ENCODE measurements around the gene AKAP17A. TPM values are rescaled to one million over a fixed set of nuclear protein-coding genes. Genes with fewer than 3 reads are reported as not detected.
"Not testable (repeated sequence)": the region's sequence is repeated elsewhere in the genome, so short reads cannot be mapped to it uniquely, and the experiment has no call there.

The AKAP17A gene
- polyA plus RNA-seq, 3 donors from 2014 or later = 13.3 to 50.1 (median 15.4) TPM

DNA sequence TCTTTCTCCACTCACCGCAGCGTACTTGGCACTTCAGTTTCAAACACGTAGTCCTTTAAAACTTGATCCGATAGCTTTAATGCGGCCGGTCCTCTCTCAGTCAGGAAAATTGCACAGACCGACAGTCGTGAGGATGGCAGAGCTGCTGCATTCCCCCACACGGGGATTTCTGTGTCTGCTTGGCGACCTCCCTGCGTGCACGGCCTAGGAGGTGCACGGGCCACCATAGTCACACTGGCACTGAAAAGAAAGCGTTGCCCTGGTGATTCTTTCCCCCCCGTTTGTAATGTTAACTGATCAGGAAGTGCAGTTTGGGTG, 10.3 kb downstream of the AKAP17A start:
- peaks cover 9 to 12% of the 10 kb centered on the region in 2 donors for H3K4me1 Mint-ChIP-seq
- H3K27me3 Mint-ChIP-seq (ENCODE audit: low read depth in 3 of 3) = peaks cover 6 to 34% (median 9%) of the 10 kb centered on the region in 3 donors
- no peak overlapping the region for H3K27ac Mint-ChIP-seq
- no peak for DNase-seq
- H3K9me3 Mint-ChIP-seq = no peaks in the 10 kb centered on the region
- H3K36me3 Mint-ChIP-seq = peaks cover 16 to 45% (median 26%) of the 10 kb centered on the region in 3 donors
- H3K4me3 Mint-ChIP-seq = peak overlapping the region in 1 of 5 donors; percentile 24

- H3K27me3 Mint-ChIP-seq (ENCODE audit: low read depth in 3 of 3) = peaks cover 6 to 31% (median 9%) of the 10 kb centered on the region in 3 donors
- H3K4me3 Mint-ChIP-seq = no peak overlapping the region
- no peak overlapping the region for H3K27ac Mint-ChIP-seq
- H3K9me3 Mint-ChIP-seq = no peaks in the 10 kb centered on the region
- peaks cover 16 to 42% (median 26%) of the 10 kb centered on the region in 3 donors for H3K36me3 Mint-ChIP-seq
- no peak for DNase-seq
- peaks cover 9 to 12% of the 10 kb centered on the region in 2 donors for H3K4me1 Mint-ChIP-seq
Observed at GRCh38 chrX:1602299-1602698, 10.9 kb downstream of the AKAP17A start.

DNA sequence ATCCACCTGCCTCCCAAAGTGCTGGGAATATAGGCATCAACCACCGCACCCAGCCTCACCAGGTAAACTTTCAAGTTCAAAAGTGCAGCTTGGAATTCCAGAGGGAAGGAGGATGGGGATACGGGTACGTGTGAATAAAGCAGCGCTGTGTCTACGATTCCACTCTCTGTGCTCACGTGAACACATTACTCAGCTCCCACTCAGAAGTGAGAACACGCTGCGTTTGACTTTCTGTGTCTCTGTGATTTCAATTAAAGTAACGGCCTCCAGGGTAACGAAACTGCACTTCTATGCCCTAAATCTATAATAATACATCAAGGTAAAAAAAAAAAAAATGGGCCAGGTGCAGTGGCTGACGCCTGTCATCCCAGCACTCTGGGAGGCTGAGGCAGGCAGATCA, 15.1 kb downstream of the AKAP17A start:
- Mint-ChIP-seq H3K9me3 (no peaks in the 10 kb centered on the region), H3K27me3 (ENCODE audit: low read depth in 3 of 3) (peaks cover 2 to 20% (median 12%) of the 10 kb centered on the region in 3 donors), H3K4me3 (no peak overlapping the region), H3K27ac (no peak overlapping the region), H3K4me1 (peaks cover 0 to 3% of the 10 kb centered on the region in 2 donors), H3K36me3 (peaks cover 16 to 27% (median 21%) of the 10 kb centered on the region in 3 donors)
- no peak for DNase-seq

DNA sequence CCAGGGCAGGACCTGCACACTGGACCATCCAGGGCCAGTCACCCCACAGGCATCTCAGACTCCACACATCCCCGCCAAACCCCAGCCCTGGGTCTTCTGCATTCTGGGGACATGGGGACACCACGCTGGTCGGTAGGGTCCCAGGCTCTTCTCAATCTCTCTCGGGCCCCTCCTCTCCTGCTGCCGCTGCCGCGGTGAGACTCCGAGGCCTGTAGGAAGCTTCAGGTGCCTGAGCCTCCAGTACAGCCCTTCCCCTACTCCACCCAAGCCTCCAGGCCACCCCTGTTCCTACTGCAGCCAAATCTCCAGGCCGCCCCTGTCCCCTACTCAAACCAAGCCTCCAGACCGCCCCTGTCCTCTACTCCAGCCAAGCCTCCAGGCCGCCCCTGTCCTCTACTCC, 17.9 kb downstream of the AKAP17A start:
- H3K9me3 Mint-ChIP-seq = no peaks in the 10 kb centered on the region
- peaks cover 3 to 8% (median 6%) of the 10 kb centered on the region in 3 donors for H3K36me3 Mint-ChIP-seq
- H3K4me3 Mint-ChIP-seq = no peak overlapping the region
- H3K27ac Mint-ChIP-seq = no peak overlapping the region
- H3K4me1 Mint-ChIP-seq = no peaks in the 10 kb centered on the region
- no peak for DNase-seq
- H3K27me3 Mint-ChIP-seq (ENCODE audit: low read depth in 3 of 3) = peaks cover under 1 to 7% (median 5%) of the 10 kb centered on the region in 3 donors

- no peaks in the 10 kb centered on the region for H3K4me1 Mint-ChIP-seq
- DNase-seq = no peak
- no peaks in the 10 kb centered on the region for H3K9me3 Mint-ChIP-seq
- H3K36me3 Mint-ChIP-seq = peaks cover 1 to 5% (median 2%) of the 10 kb centered on the region in 3 donors
- peaks cover 0 to 6% (median 5%) of the 10 kb centered on the region in 3 donors for H3K27me3 Mint-ChIP-seq (ENCODE audit: low read depth in 3 of 3)
- no peak overlapping the region for H3K27ac Mint-ChIP-seq
- no peak overlapping the region for H3K4me3 Mint-ChIP-seq
Observed at GRCh38 chrX:1609762-1610161, 18.4 kb downstream of the AKAP17A start.

DNA sequence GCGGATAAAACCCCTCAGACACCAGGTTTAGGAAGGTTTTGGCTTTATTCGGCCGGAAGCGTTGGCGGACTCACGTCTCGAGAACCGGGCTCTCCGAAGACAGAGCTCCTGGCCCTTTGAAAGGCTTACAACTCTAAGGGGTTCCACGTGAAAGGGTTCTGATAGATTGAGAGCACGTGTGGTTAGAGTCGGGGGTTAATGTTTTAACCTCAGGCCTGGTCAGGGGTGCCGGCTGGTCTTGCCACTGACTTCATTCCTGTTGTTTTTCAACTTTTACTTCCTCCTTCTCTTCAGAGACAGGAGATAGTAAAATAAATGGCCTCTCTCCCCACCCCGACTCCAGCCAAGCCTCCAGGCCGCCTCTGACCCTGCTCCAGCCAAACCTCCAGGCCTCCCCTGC, 18.8 kb downstream of the AKAP17A start:
- Mint-ChIP-seq H3K4me3 (no peak overlapping the region), H3K27ac (no peak overlapping the region)
- DNase-seq = no peak

GRCh38 chrX:1610736-1611135, 19.3 kb downstream of the AKAP17A start:
- no peak for DNase-seq
- H3K4me1 Mint-ChIP-seq = no peaks in the 10 kb centered on the region
- no peak overlapping the region for H3K27ac Mint-ChIP-seq
- no peaks in the 10 kb centered on the region for H3K9me3 Mint-ChIP-seq
- no peak overlapping the region for H3K4me3 Mint-ChIP-seq
- H3K36me3 Mint-ChIP-seq = no peaks in the 10 kb centered on the region
- H3K27me3 Mint-ChIP-seq (ENCODE audit: low read depth in 3 of 3) = peaks cover 0 to 3% (median 0%) of the 10 kb centered on the region in 3 donors

More for the DNA sequence above, 18.8 kb downstream of the AKAP17A start:
- Mint-ChIP-seq H3K27me3 (ENCODE audit: low read depth in 3 of 3) (peaks cover 0 to 5% (median 5%) of the 10 kb centered on the region in 3 donors), H3K9me3 (no peaks in the 10 kb centered on the region), H3K36me3 (peaks cover 0 to 3% (median 0%) of the 10 kb centered on the region in 3 donors), H3K4me1 (no peaks in the 10 kb centered on the region)

DNA sequence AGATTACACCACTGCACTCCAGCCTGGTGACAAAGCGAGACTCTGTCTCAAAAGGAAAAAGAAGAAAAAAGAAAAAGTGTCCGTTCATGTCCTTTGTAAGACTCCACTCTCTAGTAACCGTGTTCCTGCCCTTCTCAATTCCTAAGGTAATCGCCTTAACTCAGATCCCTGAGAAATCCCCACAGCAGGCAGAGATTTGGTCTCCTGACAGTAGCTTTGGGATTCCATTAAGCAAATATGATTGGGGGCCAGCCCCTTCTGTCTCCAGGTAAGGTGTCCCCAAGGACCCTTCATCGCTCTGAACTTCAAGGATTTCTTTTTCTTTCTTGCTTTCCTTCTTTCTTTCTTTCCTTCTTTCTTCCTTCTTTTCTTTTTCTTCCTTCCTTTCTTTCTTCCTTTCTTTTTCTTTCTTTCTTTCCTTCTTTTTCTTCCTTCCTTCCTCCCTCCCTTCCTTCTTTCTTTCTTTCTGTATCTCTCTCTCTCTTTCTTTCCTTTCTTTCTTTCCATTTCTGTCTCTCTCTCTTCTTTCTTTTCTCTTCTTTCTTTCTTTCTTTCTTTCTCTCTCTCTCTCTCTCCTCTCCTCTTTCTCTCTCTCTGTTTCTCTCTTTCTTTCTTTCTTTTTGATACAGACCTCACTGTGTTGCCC, 21.4 kb downstream of the AKAP17A start:
- no peak for DNase-seq
- Mint-ChIP-seq H3K27ac (peak overlapping the region in 2 of 6 donors; percentile 38 to 50), H3K27me3 (ENCODE audit: low read depth in 3 of 3) (peaks cover 2 to 3% (median 2%) of the 10 kb centered on the region in 3 donors), H3K9me3 (no peaks in the 10 kb centered on the region), H3K4me3 (no peak overlapping the region), H3K36me3 (no peaks in the 10 kb centered on the region), H3K4me1 (no peaks in the 10 kb centered on the region)

DNA sequence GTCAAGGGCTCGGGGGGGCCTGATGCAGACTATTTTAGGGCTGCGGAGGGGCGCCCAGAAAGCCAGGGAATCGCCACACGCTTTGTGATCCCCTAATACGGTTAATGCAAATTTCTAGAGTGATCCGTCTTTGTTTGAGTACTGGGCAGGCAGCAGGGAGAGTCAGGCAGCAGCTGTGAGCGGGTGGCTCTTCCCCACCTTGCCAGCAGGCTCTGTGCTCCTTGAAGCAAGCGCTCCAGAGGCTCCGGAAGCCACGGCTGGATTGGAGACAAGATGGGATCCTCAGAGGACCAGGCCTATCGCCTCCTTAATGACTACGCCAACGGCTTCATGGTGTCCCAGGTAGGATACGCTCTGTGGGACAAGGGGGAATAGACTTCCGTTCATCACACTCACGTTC, 23.5 kb downstream of the AKAP17A start, which contains the start of gene ASMT:
TSS of gene ASMT (plus strand) at position 133 of the 400 bp plus-strand sequence. CDS start at position 274, 141 bp downstream.
- Mint-ChIP-seq H3K4me1 (no peaks in the 10 kb centered on the region), H3K36me3 (no peaks in the 10 kb centered on the region), H3K9me3 (no peaks in the 10 kb centered on the region), H3K27me3 (ENCODE audit: low read depth in 3 of 3) (peaks cover under 1 to 2% (median 2%) of the 10 kb centered on the region in 3 donors), H3K4me3 (no peak within 1 kb of the TSS), H3K27ac (no peak within 1 kb of the TSS)
- no peak for DNase-seq

DNA sequence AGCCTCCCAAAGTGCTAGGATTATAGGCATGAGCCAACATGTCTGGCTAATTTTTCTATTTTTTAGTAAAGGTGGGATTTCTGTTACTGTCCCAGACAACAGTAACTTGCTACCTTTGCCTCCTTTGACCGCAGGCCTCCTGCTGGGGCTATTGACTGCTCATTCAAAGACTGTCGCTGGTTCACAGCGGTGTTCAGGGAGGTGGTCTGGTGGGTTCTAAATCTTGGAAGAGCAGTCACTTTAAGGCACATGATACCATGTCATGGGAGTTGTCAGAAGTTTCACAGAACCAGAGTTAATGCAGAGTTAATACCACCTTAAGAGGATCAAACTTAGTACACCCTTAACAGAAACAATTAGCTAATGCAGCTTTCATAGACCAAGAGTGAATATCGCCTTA, 27.3 kb downstream of the AKAP17A start:
- no peak for DNase-seq
- no peak overlapping the region for H3K4me3 Mint-ChIP-seq
- no peaks in the 10 kb centered on the region for H3K9me3 Mint-ChIP-seq
- no peak overlapping the region for H3K27ac Mint-ChIP-seq
- no peaks in the 10 kb centered on the region for H3K36me3 Mint-ChIP-seq
- H3K4me1 Mint-ChIP-seq = peaks cover 0 to 6% of the 10 kb centered on the region in 2 donors
- H3K27me3 Mint-ChIP-seq (ENCODE audit: low read depth in 3 of 3) = peaks cover 0 to 2% (median 2%) of the 10 kb centered on the region in 3 donors

DNA sequence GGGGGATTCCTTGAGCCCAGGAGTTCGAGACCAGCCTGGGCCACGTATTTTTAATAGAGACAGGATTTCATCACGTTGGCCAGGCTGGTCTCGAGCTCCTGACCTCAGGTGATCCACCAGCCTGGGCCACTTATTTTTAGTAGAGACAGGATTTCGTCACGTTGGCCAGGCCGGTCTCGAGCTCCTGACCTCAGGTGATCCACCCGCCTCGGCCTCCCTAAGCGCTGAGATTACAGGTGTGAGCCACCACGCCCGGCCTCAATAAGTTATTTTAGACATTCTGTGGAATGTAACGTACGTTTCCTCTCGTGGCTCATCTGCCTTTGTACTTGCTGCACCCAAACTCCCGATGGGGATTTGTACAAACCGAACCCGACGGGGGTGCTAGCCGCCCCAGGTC, 32.3 kb downstream of the AKAP17A start:
- Mint-ChIP-seq H3K27ac (no peak overlapping the region), H3K4me1 (peaks cover 0 to 6% of the 10 kb centered on the region in 2 donors), H3K27me3 (ENCODE audit: low read depth in 3 of 3) (no peaks in the 10 kb centered on the region), H3K4me3 (no peak overlapping the region), H3K36me3 (no peaks in the 10 kb centered on the region), H3K9me3 (peaks cover 0 to 1% (median 0%) of the 10 kb centered on the region in 6 donors)
- no peak for DNase-seq

DNA sequence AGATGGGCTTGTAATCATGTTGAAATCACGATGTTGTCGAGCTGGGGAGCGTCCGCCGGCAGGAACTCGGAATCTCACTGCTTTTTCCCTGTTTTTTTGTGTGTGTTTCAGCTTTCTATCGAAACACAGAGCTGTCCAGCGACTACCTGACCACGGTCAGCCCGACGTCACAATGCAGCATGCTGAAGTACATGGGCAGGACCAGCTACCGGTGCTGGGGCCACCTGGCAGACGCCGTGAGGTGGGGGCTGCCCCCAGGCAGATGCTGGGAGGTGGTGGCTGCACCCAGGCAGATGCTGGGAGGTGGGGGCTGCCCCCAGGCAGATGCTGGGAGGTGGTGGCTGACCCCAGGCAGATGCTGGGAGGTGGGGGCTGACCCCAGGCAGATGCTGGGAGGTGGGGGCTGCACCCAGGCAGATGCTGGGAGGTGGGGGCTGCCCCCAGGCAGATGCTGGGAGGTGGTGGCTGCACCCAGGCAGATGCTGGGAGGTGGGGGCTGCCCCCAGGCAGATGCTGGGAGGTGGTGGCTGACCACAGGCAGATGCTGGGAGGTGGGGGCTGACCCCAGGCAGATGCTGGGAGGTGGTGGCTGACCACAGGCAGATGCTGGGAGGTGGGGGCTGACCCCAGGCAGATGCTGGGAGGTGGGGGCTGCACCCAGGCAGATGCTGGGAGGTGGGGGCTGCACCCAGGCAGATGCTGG, 32.9 kb downstream of the AKAP17A start:
- H3K9me3 Mint-ChIP-seq; H3K4me3 Mint-ChIP-seq; H3K36me3 Mint-ChIP-seq; H3K27ac Mint-ChIP-seq; H3K27me3 Mint-ChIP-seq (ENCODE audit: low read depth in 3 of 3); DNase-seq; H3K4me1 Mint-ChIP-seq: not testable (repeated sequence)

- not testable (repeated sequence) for H3K4me1 Mint-ChIP-seq; DNase-seq; H3K27ac Mint-ChIP-seq; H3K9me3 Mint-ChIP-seq; H3K27me3 Mint-ChIP-seq (ENCODE audit: low read depth in 3 of 3); H3K36me3 Mint-ChIP-seq; H3K4me3 Mint-ChIP-seq
Observed at GRCh38 chrX:1624861-1625215, 33.4 kb downstream of the AKAP17A start.

GRCh38 chrX:1629244-1629643, 37.8 kb downstream of the AKAP17A start:
- H3K27ac Mint-ChIP-seq = no peak overlapping the region
- no peaks in the 10 kb centered on the region for H3K4me1 Mint-ChIP-seq
- peaks cover 0 to 3% (median 3%) of the 10 kb centered on the region in 3 donors for H3K27me3 Mint-ChIP-seq (ENCODE audit: low read depth in 3 of 3)
- no peak for DNase-seq
- H3K4me3 Mint-ChIP-seq = no peak overlapping the region
- no peaks in the 10 kb centered on the region for H3K36me3 Mint-ChIP-seq
- peaks cover 0 to 1% (median 0%) of the 10 kb centered on the region in 6 donors for H3K9me3 Mint-ChIP-seq
